SKM-1 (cell line): ENCODE data around the gene PLGLB2.
"Not testable (repeated sequence)": the region's sequence is repeated elsewhere in the genome, so short reads cannot be mapped to it uniquely, and the experiment has no call there.

Experiments
- DNase-seq: peaks from one replicate; lab custom pipeline; 2025; ENCODE audit not compliant: unreplicated experiment; lab: John Stamatoyannopoulos, UW

The PLGLB2 gene

GRCh38 chr2:87747791-87748190, at the start of gene PLGLB2:
PLGLB2 (plus strand) TSS chr2:87748087; CDS start chr2:87748154, 67 bp downstream.
- DNase-seq = not testable (repeated sequence)

DNA sequence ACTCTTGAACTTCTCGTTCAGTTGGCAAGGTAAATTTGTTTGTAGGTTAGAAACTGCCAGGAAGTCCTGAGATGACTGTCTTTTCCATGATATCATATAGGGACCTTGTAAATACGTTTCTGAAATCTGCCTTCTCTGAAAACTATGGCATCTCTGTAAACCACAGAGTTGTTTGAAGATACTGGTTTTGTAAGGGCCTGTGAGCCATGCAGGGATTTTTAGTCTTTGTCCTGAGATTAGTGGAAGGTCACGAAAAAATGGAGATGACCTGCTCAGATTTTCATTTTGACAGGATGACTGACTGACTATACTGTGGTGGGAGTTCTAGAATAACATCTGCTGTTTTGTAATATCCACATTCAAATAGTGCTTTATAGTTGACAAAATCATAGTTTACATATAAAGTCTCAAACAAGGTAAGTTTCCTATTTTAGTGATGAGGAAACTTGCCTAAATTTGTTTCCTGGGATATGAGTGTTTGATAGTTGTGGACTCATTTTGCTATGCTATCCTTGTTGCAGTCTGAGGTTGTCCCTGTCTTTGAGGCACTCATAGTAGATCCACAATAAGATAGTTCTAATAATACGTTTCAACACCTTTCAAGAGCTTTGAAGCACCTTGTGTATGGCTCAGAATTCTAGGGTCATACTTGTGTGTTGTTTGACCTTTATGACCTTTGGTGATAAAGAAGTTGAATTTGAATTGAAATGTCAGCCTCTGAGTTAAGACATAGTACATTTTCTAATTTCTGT, 43.1 kb upstream of the PLGLB2 start:
- DNase-seq = not testable (repeated sequence)

DNA sequence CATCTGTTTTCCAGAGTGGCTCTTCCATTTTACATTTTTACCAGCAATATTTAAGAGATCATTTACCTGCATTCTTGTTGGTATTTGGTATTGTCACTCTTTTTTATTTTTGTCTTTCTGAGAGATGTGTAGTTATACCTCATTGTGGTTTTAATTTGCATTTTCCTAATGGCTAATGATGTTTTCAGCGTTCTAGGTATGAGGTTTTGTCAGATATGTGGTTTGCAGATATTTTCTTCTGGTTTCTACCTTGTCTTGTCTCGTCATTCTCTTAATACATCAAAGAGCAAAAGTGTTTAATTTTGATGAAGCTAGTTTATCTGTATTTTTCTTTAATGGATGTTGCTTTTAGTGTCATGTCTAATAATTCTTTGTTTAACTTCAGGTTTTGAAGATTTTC, 39.5 kb upstream of the PLGLB2 start:
- DNase-seq = not testable (repeated sequence)

DNA sequence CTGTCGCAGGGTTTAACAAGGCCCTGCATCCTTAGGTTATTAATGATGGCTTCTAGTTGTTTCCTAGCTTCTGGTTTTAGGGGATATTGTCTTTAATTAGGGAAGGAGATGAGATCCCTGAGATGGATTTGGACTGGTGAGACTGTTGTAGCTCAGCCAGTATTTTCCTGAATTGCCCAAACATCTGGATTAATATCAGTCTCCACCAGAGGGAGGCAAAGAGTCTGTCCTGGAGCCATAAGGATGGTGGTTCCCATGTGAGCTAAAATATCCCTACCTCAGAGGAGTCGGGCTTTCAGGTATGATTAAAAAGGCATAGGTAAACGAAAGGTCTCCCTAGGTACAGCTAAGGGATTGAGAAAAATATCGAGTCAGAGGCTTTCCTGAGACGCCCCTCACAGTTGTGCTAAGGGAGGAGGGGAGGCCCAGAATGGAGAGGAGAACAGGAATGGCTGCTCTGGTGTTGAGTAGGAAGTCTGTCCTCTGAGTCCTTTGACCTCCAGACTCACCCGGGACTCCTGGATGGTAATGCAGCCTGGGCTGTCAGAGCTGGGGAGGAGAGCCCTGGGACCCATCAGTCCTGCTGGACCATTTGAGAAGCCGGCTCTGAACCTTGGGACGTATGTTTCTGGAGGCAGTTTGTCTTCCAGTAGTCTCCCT, 19.8 kb upstream of the PLGLB2 start:
- not testable (repeated sequence) for DNase-seq

GRCh38 chr2:87740928-87741327, 7.0 kb upstream of the PLGLB2 start:
- DNase-seq = not testable (repeated sequence)

DNA sequence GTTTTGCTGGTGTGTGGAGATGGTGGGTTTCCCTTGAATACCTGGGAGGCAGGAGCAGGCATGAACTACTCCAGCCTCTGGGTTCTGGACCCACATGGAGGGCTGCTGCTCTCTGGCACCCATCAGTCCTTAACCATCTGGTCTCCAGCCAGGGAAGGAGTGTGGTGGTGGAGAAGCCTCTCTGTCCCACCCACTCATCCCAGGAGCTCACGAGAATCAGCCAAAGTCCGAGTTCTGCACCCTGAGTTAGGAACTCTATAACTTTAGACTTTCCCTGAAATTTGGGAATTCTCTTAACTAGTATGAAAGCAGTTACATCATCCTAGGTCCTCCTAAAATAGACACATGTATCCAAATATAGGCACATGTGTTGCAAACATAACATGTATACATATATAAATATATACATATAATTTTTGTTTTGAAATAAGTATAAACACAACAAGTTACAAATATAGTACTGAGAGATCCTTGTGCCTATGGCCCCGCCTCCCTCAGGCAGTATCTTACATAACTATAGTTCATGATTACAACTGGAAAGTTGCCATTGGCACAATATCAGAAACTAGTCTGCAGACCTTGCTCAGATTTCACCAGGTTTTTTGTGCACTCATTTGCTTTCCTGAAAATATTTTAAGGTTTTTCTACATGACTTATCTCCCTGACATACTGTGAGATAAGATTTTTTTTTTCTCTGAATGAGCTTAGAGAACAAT, 5.3 kb upstream of the PLGLB2 start:
- DNase-seq = not testable (repeated sequence)

GRCh38 chr2:87743638-87744037, 4.2 kb upstream of the PLGLB2 start:
- DNase-seq = not testable (repeated sequence)

GRCh38 chr2:87745353-87745951, 2.4 kb upstream of the PLGLB2 start:
- not testable (repeated sequence) for DNase-seq

- DNase-seq = not testable (repeated sequence)
Measured at GRCh38 chr2:87748524-87748923, 637 bp downstream of the PLGLB2 start.

- DNase-seq = not testable (repeated sequence)
Measured at GRCh38 chr2:87750560-87750959, 2.7 kb downstream of the PLGLB2 start.

DNA sequence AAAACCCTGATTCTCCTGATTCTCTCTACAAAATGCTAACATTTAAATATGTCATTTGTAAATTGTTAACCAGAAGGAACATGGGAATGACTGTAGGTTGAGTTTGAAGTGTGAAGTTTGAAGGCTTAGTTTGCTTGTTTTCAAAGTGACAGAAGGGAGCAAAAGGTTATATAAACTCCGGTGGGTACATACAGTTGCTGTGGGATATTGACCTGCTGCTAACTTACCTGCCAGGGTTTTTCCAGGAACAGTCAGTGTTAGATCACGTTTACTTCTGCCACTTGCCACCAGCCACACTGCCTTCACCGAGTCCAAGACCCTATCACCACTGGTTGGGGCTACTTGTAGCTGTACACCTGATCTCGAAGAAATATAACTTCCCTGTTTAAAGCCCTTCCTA, 6.9 kb downstream of the PLGLB2 start:
- not testable (repeated sequence) for DNase-seq
